Pancreas (tissue), 10 donors: Measurements from ENCODE around the gene NFIL3. TPM values are rescaled to one million over a fixed set of nuclear protein-coding genes. Genes with fewer than 3 reads are reported as not detected.
A peak's percentile ranks its signal among the peaks of the same experiment; 100 is the strongest.
"Not testable (repeated sequence)": the region's sequence is repeated elsewhere in the genome, so short reads cannot be mapped to it uniquely, and the experiment has no call there.

ENCODE experiments used
- ATAC-seq, 4 donors: fragments of 200-7000 bp; cut with Tn5 transposase; one replicate each; pipeline versions ENCODE4 v1.8.0 to v1.9.1; 2020; ENCODE audit warnings: mild to moderate bottlenecking in 4 of 4, moderate library complexity in 4 of 4
- DNase-seq, 6 donors: peaks; one replicate each; pipeline ENCODE4 v3.0.0-alpha.2; 2020
- FAIRE-seq: peaks from 2 replicates; lab custom pipeline; 2012; peaks lifted over from hg19 to GRCh38; lab: Jason Lieb, UNC
- H3K27ac ChIP-seq, 4 donors: fragments of 200-600 bp; sonication (generic); 1 replicate in 3 of 4; 2 replicates in 1 of 4; pipeline versions ENCODE4 v1.5.0 to v1.8.0; 2020
- H3K27me3 ChIP-seq, 4 donors: fragments of 200-600 bp; one replicate each; pipeline ENCODE4 v1.8.0; 2021
- H3K36me3 ChIP-seq, 3 donors: fragments of 200-600 bp; sonication (generic) in 1 of 3; one replicate each; pipeline versions ENCODE4 v1.5.0 to v1.8.0; 2020 to 2021
- H3K4me1 ChIP-seq, 3 donors: fragments of 200-600 bp; one replicate each; pipeline ENCODE4 v1.8.0; 2021
- H3K4me3 ChIP-seq, 4 donors: fragments of 200-600 bp; sonication (generic) in 2 of 4; one replicate each; pipeline versions ENCODE4 v1.5.0 to v1.8.0; 2020 to 2021
- H3K9me3 ChIP-seq, 4 donors: fragments of 200-600 bp; one replicate each; pipeline ENCODE4 v1.8.0; 2021
- WGBS, 2 donors: extraction: QIAGEN DNeasy Blood & Tissue Kit; methylation state at CpG; one replicate each; pipeline ENCODE4 v1.1.7; 2013; 5-methylcytosine and 5-hydroxymethylcytosine counted together
- intact Hi-C, 3 donors: fragments of 100-400 bp; cut with DNase I; formaldehyde crosslinking; loops; one replicate each; pipeline versions ENCODE4 v1.11.1 to v1.14.2; 2022
- polyA plus RNA-seq, 2 donors: library from polyadenylated mRNA; stranded (reverse); fragments of 200-250 nt; gene quantifications; one replicate each; pipeline ENCODE4 v1.2.3, GENCODE V29; 2013
- total RNA-seq, 6 donors: library from RNA; stranded (reverse); fragmentation: NEBNext Ultra II Directional in 4 of 6; extraction: Animal tissue kit (Norgen Biotek cat#: 25700) in 4 of 6; gene quantifications; one replicate each; pipeline versions ENCODE4 v1.2.1 to v1.2.4, GENCODE V29; 2021 to 2023
- TF ChIP-seq, protein P1 (sequence below), 4 donors: fragments of 200-600 bp; sonication (generic) in 3 of 4; IDR thresholded peaks; one replicate each; pipeline versions ENCODE4 v1.5.0 to v1.8.0; 2021; ENCODE audit warnings: antibody characterized with exemption in 4 of 4
- donor health status: healthy with polysubstance abuse.
- donor health status: DM: no; HTN: no; CAD: no; lungs with moderate emphysema.
- donor health status: DM: no; HTN: no; CAD: no.
- donor health status: control.
- donor health status: control.
- donor health status: Bipolar disorder and iron deficiency.
- donor health status: DM: yes; HTN: yes; CAD: no.
- donor health status: DM: no; HTN: no; CAD: no.
- donor health status: DM: no; HTN: no; CAD: no.
- donor health status: DM: yes; HTN: yes; CAD: no.

The NFIL3 gene
- total and polyA plus RNA-seq, 8 donors = 6.0 to 24.4 (median 10.8) TPM

DNA sequence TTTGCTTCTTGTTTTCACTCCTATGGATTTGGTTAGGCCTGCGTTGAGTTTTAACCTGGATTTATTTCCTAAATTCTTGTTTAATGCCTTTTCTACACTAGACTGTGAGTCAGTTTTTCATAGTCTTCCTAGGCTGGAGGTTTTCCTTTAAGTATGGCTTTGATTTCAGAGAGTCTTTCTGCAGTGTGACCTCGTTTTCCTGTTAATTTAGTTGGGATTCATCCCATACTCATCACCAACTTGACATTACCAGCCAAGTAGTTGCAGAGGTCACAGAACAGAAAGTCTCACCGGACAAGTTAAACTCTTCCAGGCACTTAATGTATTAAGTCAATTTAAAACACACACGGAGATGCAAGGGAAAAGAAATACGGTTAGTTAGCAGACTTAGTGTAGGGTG lies 32.2 kb downstream of the NFIL3 start:
- Histone ChIP-seq H3K9me3 (no peaks in the 10 kb centered on the region), H3K27me3 (no peaks in the 10 kb centered on the region), H3K4me3 (no peak overlapping the region), H3K4me1 (no peaks in the 10 kb centered on the region), H3K36me3 (no peaks in the 10 kb centered on the region), H3K27ac (no peak overlapping the region)
- WGBS, 2 donors = 82 to 87% methylated on average over 5 of the region's 5 CpGs
- TF ChIP-seq, protein P1, sequence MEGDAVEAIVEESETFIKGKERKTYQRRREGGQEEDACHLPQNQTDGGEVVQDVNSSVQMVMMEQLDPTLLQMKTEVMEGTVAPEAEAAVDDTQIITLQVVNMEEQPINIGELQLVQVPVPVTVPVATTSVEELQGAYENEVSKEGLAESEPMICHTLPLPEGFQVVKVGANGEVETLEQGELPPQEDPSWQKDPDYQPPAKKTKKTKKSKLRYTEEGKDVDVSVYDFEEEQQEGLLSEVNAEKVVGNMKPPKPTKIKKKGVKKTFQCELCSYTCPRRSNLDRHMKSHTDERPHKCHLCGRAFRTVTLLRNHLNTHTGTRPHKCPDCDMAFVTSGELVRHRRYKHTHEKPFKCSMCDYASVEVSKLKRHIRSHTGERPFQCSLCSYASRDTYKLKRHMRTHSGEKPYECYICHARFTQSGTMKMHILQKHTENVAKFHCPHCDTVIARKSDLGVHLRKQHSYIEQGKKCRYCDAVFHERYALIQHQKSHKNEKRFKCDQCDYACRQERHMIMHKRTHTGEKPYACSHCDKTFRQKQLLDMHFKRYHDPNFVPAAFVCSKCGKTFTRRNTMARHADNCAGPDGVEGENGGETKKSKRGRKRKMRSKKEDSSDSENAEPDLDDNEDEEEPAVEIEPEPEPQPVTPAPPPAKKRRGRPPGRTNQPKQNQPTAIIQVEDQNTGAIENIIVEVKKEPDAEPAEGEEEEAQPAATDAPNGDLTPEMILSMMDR (IDR thresholded peaks at IDR 0.05) = no peak
- intact Hi-C loops = no loop called here
- DNase-seq = no peak
- ATAC-seq = no peak
- FAIRE-seq = no peak

DNA sequence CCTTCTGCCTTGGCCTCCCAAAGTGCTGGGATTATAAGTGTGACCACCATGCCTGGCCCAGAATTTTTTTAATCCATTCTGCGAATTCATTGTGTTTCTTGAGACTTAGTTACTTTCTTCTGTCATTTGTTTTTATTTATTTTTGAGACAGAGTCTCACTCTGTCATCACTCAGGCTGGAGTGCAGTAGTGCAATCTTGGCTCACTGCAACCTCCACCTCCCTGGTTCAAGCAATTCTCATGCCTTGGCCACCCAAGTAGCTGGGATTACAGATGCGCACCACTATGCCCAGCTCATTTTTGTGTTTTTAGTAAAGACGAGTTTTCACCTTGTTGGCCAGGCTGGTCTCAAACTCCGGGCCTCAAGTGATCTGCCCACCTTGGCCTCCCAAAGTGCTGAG lies 33.9 kb downstream of the NFIL3 start:
- DNase-seq, H3K9me3 ChIP-seq, H3K4me3 ChIP-seq, FAIRE-seq, H3K36me3 ChIP-seq, H3K4me1 ChIP-seq, ATAC-seq, H3K27ac ChIP-seq, H3K27me3 ChIP-seq, intact Hi-C loops: not testable (repeated sequence)
- WGBS, 2 donors = 92 to 96% methylated on average over 4 of the region's 4 CpGs

DNA sequence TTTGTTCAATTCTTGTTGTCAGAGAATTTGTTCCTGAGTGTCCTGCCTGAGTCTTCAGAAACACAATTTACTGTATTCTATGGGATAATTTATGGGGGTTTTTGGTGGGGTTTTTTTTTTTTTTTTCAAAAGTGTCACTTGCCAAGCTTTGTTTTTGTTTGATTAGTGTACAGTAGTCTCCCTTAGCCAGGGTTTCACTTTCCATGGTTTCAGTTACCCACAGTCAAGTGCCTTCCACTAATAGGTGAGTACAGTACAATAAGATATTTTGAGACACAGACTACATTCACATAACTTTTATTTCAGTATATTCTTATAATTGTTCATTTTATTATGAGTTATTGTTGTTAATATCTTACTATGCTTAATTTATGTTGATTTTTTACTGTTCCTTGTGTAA lies 36.9 kb downstream of the NFIL3 start:
- intact Hi-C loops = no loop called here
- no peaks in the 10 kb centered on the region for H3K4me1 ChIP-seq
- no peaks in the 10 kb centered on the region for H3K9me3 ChIP-seq
- H3K4me3 ChIP-seq = no peak overlapping the region
- no peak overlapping the region for H3K27ac ChIP-seq
- ATAC-seq (no peak), FAIRE-seq (no peak), DNase-seq (no peak)
- no peaks in the 10 kb centered on the region for H3K36me3 ChIP-seq
- H3K27me3 ChIP-seq = no peaks in the 10 kb centered on the region
- TF ChIP-seq, protein P1 (IDR thresholded peaks at IDR 0.05) = no peak

DNA sequence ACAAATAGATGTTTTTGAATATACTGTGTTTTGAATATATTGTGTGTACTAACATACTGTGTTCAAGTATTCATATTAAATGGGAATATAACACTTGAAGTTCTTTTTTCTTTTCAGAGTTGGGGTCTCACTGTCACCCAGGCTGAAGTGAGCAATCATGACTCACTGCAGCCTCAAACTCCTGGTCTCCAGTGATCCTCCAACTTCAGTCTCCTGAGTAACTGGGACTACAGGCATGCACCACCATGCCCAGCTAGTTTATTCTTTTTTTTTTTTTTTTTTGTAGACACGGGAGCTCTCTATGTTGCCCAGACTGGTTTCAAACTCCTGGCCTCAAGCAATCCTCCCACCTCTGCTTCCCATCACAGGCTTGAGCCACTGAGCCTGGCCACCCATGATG lies 38.7 kb downstream of the NFIL3 start:
- TF ChIP-seq, protein P1 (IDR thresholded peaks at IDR 0.05) = no peak
- DNase-seq (no peak), FAIRE-seq (no peak), ATAC-seq (no peak)
- Histone ChIP-seq H3K36me3 (no peaks in the 10 kb centered on the region), H3K27me3 (no peaks in the 10 kb centered on the region), H3K9me3 (no peaks in the 10 kb centered on the region), H3K4me3 (no peak overlapping the region), H3K27ac (no peak overlapping the region), H3K4me1 (no peaks in the 10 kb centered on the region)
- intact Hi-C loops = no loop called here
- 87 to 91% methylated on average over 1 of the region's 1 CpG for WGBS, 2 donors

DNA sequence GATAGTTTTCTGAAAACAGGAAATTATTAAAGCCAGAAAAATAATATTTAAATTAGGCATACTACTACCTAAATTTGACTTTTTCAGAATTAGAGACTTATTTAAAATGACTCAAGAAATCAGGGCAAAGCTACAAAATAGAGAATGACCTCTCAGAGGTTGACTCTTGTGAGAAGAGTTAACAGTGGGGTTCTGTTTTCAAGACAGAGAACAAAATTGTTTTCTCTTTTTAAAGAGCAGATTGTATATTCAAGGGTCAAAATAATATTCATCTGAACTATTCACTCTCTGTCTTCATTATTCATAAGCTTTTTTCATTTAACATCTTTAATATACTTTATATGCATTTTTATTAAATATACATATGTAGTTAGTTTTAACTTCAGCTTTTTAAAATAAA lies 40.1 kb downstream of the NFIL3 start:
- no peak for DNase-seq
- TF ChIP-seq, protein P1 (IDR thresholded peaks at IDR 0.05) = no peak
- Histone ChIP-seq H3K27ac (no peak overlapping the region), H3K27me3 (no peaks in the 10 kb centered on the region), H3K9me3 (no peaks in the 10 kb centered on the region), H3K36me3 (no peaks in the 10 kb centered on the region), H3K4me1 (peaks cover 0 to 8% (median 8%) of the 10 kb centered on the region in 3 donors), H3K4me3 (no peak overlapping the region)
- peak; percentile 72 for FAIRE-seq
- intact Hi-C loops = no loop called here
- ATAC-seq = no peak

DNA sequence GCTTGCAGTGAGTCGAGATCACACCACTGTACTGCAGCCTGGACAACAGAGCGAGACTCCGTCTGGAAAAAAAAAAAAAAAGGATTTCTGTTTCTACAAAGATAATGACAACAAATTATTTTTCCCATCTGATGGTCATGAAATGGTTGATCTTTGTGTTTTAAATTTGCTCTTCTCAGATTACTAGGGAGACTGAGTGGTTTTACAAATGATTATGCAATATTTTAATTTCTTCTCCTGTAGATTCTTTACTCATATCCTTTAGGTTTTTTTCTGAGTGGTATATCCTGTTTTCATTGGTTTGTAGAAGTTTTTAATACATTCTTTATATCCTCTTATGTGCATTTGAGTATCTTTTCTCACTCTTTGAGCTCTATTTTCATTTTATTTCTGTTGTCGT lies 41.3 kb downstream of the NFIL3 start:
- peaks cover 0 to 11% (median 11%) of the 10 kb centered on the region in 3 donors for H3K4me1 ChIP-seq
- ATAC-seq = no peak
- H3K27ac ChIP-seq = no peak overlapping the region
- TF ChIP-seq, protein P1 (IDR thresholded peaks at IDR 0.05) = no peak
- H3K9me3 ChIP-seq = no peaks in the 10 kb centered on the region
- no peaks in the 10 kb centered on the region for H3K36me3 ChIP-seq
- H3K4me3 ChIP-seq = no peak overlapping the region
- DNase-seq = no peak
- FAIRE-seq = no peak
- H3K27me3 ChIP-seq = no peaks in the 10 kb centered on the region
- intact Hi-C loops = no loop called here
- 91 to 96% methylated on average over 4 of the region's 4 CpGs for WGBS, 2 donors
